Large intestine (tissue), 3 donors: ENCODE results near the gene EVC2. TPM values are rescaled to one million over a fixed set of nuclear protein-coding genes. Genes with fewer than 3 reads are reported as not detected.

Source experiments
- DNase-seq, 2 donors: peaks; one replicate each; pipeline versions ENCODE4 v3.0.0 to v3.0.0-alpha.2; 2013
- H3K27ac ChIP-seq: one replicate; pipeline ENCODE4 v1.5.1; 2013; ENCODE audit warnings: low read length
- H3K27me3 ChIP-seq: 2 replicates; pipeline ENCODE4 v1.6.1; 2013; ENCODE audit warnings: low read length; ENCODE audit not compliant: control insufficient read depth, insufficient read depth
- H3K36me3 ChIP-seq: 2 replicates; pipeline ENCODE4 v1.6.1; 2013; ENCODE audit warnings: low read length; ENCODE audit not compliant: control insufficient read depth, insufficient read depth
- H3K4me1 ChIP-seq: one replicate; pipeline ENCODE4 v1.6.1; 2013; ENCODE audit warnings: low read length; ENCODE audit not compliant: control insufficient read depth, insufficient read depth
- H3K4me3 ChIP-seq: one replicate; pipeline ENCODE4 v1.5.1; 2013; ENCODE audit warnings: low read length
- H3K9me3 ChIP-seq: one replicate; pipeline ENCODE4 v1.6.1; 2013; ENCODE audit warnings: mild to moderate bottlenecking, low read depth, low read length, moderate library complexity; ENCODE audit not compliant: control insufficient read depth
- WGBS: methylation state at CpG from one replicate; pipeline ENCODE4 v1.1.5; 2013; ENCODE audit warnings: low lambda C conversion rate; ENCODE audit not compliant: insufficient coverage; 5-methylcytosine and 5-hydroxymethylcytosine counted together
- polyA plus RNA-seq: library from polyadenylated mRNA; unstranded; fragments of 120-200 nt; gene quantifications from one replicate; pipeline ENCODE4 v1.2.1, GENCODE V29; 2013

Gene EVC2
- polyA plus RNA-seq, 1 donor: 1.3 TPM

- H3K27me3 ChIP-seq: no peaks in the 10 kb centered on the region
- no peaks in the 10 kb centered on the region for H3K36me3 ChIP-seq
- H3K9me3 ChIP-seq: no peaks in the 10 kb centered on the region
- no peak overlapping the region for H3K27ac ChIP-seq
- H3K4me1 ChIP-seq: no peaks in the 10 kb centered on the region
- no CpG with 5 or more reads among the region's 5 CpGs for WGBS
- DNase-seq: no peak
- H3K4me3 ChIP-seq: no peak overlapping the region
These were observed 13.6 kb upstream of the EVC2 start for GRCh38 chr4:5721923-5722322.

GRCh38 chr4:5720980-5721379, 12.6 kb upstream of the EVC2 start:
- no peak for DNase-seq

GRCh38 chr4:5720157-5720850, 11.9 kb upstream of the EVC2 start:
- H3K9me3 ChIP-seq: no peaks in the 10 kb centered on the region
- no peak for DNase-seq
- no peak overlapping the region for H3K4me3 ChIP-seq
- H3K36me3 ChIP-seq: no peaks in the 10 kb centered on the region
- H3K27ac ChIP-seq: no peak overlapping the region
- no peaks in the 10 kb centered on the region for H3K27me3 ChIP-seq
- WGBS: 40% methylated on average over 1 of the region's 16 CpGs
- H3K4me1 ChIP-seq: no peaks in the 10 kb centered on the region

More at GRCh38 chr4:5720980-5721379, 12.6 kb upstream of the EVC2 start:
- Histone ChIP-seq H3K4me3 (no peak overlapping the region), H3K36me3 (no peaks in the 10 kb centered on the region), H3K4me1 (no peaks in the 10 kb centered on the region), H3K9me3 (no peaks in the 10 kb centered on the region), H3K27ac (no peak overlapping the region), H3K27me3 (no peaks in the 10 kb centered on the region)
- WGBS: 83% methylated on average over 1 of the region's 3 CpGs

- Histone ChIP-seq H3K9me3 (no peaks in the 10 kb centered on the region), H3K36me3 (no peaks in the 10 kb centered on the region), H3K27me3 (no peaks in the 10 kb centered on the region), H3K4me1 (no peaks in the 10 kb centered on the region), H3K4me3 (no peak overlapping the region), H3K27ac (no peak overlapping the region)
- WGBS: 100% methylated on average over 1 of the region's 7 CpGs
- no peak for DNase-seq
These were observed 11.1 kb upstream of the EVC2 start for GRCh38 chr4:5719350-5720055.

GRCh38 chr4:5718411-5718810, 10.1 kb upstream of the EVC2 start:
- H3K27ac ChIP-seq: no peak overlapping the region
- H3K27me3 ChIP-seq: no peaks in the 10 kb centered on the region
- no peak for DNase-seq
- H3K4me1 ChIP-seq: no peaks in the 10 kb centered on the region
- no peak overlapping the region for H3K4me3 ChIP-seq
- no peaks in the 10 kb centered on the region for H3K9me3 ChIP-seq
- WGBS: no CpG with 5 or more reads among the region's 4 CpGs
- no peaks in the 10 kb centered on the region for H3K36me3 ChIP-seq

GRCh38 chr4:5717449-5718158, 9.2 kb upstream of the EVC2 start:
- Histone ChIP-seq H3K4me1 (no peaks in the 10 kb centered on the region), H3K27me3 (peaks cover 2% of the 10 kb centered on the region), H3K9me3 (no peaks in the 10 kb centered on the region), H3K4me3 (no peak overlapping the region), H3K36me3 (no peaks in the 10 kb centered on the region), H3K27ac (no peak overlapping the region)
- 100% methylated on average over 2 of the region's 4 CpGs for WGBS
- no peak for DNase-seq

GRCh38 chr4:5716391-5716790, 8.0 kb upstream of the EVC2 start:
- H3K27ac ChIP-seq: no peak overlapping the region
- H3K27me3 ChIP-seq: peaks cover 14% of the 10 kb centered on the region
- 45% methylated on average over 2 of the region's 2 CpGs for WGBS
- H3K4me1 ChIP-seq: no peaks in the 10 kb centered on the region
- H3K9me3 ChIP-seq: no peaks in the 10 kb centered on the region
- no peaks in the 10 kb centered on the region for H3K36me3 ChIP-seq
- H3K4me3 ChIP-seq: no peak overlapping the region
- no peak for DNase-seq

GRCh38 chr4:5715357-5715756, 7.0 kb upstream of the EVC2 start:
- H3K4me1 ChIP-seq: no peaks in the 10 kb centered on the region
- H3K9me3 ChIP-seq: no peaks in the 10 kb centered on the region
- no CpG with 5 or more reads among the region's 2 CpGs for WGBS

GRCh38 chr4:5713861-5714260, 5.5 kb upstream of the EVC2 start:
- Histone ChIP-seq H3K27ac (no peak overlapping the region), H3K4me1 (no peaks in the 10 kb centered on the region), H3K4me3 (no peak overlapping the region), H3K9me3 (no peaks in the 10 kb centered on the region), H3K27me3 (peaks cover 29% of the 10 kb centered on the region), H3K36me3 (no peaks in the 10 kb centered on the region)
- WGBS: 0% methylated on average over 1 of the region's 6 CpGs
- no peak for DNase-seq

More at GRCh38 chr4:5715357-5715756, 7.0 kb upstream of the EVC2 start:
- no peak for DNase-seq
- no peak overlapping the region for H3K27ac ChIP-seq
- no peaks in the 10 kb centered on the region for H3K36me3 ChIP-seq
- H3K27me3 ChIP-seq: peaks cover 20% of the 10 kb centered on the region
- no peak overlapping the region for H3K4me3 ChIP-seq

- no peak for DNase-seq
- Histone ChIP-seq H3K4me3 (no peak overlapping the region), H3K4me1 (no peaks in the 10 kb centered on the region), H3K36me3 (no peaks in the 10 kb centered on the region), H3K27ac (no peak overlapping the region), H3K9me3 (no peaks in the 10 kb centered on the region), H3K27me3 (peaks cover 38% of the 10 kb centered on the region)
- WGBS: no CpG with 5 or more reads among the region's 3 CpGs
These were observed 4.6 kb upstream of the EVC2 start for GRCh38 chr4:5712931-5713330.
